ENCODE measurements around the gene MFSD1. TPM values are rescaled to one million over a fixed set of nuclear protein-coding genes. Genes with fewer than 3 reads are reported as not detected.

The MFSD1 gene
- total RNA-seq, 4 donors from 2014 or later: 57.1 to 83.7 (median 64.3) TPM

- H3K4me1 ChIP-seq: no peaks in the 10 kb centered on the region
- no peak overlapping the region for H3K27ac ChIP-seq
- 95 to 96% methylated on average over 2 of the region's 2 CpGs for WGBS, 2 donors
- no peak overlapping the region for H3K4me3 ChIP-seq
- no peak for DNase-seq (ENCODE audit: low spot score in 2 of 2)
- no peak for TF ChIP-seq CTCF (IDR thresholded peaks at IDR 0.05)
- TF ChIP-seq POLR2A (IDR thresholded peaks at IDR 0.05): no peak
- TF ChIP-seq EP300 (IDR thresholded peaks at IDR 0.05): no peak
- no peaks in the 10 kb centered on the region for H3K27me3 ChIP-seq
- no peaks in the 10 kb centered on the region for H3K9me3 ChIP-seq
- H3K36me3 ChIP-seq: no peaks in the 10 kb centered on the region
These were observed 18.8 kb upstream of the MFSD1 start for GRCh38 chr3:158783051-158783450.

- Histone ChIP-seq H3K27ac (no peak overlapping the region), H3K4me1 (peaks cover 0 to 4% (median 0%) of the 10 kb centered on the region in 4 donors), H3K36me3 (no peaks in the 10 kb centered on the region), H3K4me3 (no peak overlapping the region), H3K27me3 (no peaks in the 10 kb centered on the region), H3K9me3 (no peaks in the 10 kb centered on the region)
- DNase-seq (ENCODE audit: low spot score in 2 of 2): no peak
- TF ChIP-seq POLR2A (IDR thresholded peaks at IDR 0.05) (no peak), EP300 (IDR thresholded peaks at IDR 0.05) (no peak), CTCF (IDR thresholded peaks at IDR 0.05) (no peak)
- WGBS, 2 donors: 92 to 94% methylated on average over 3 of the region's 3 CpGs
These were observed 15.9 kb upstream of the MFSD1 start for GRCh38 chr3:158785972-158786371.

GRCh38 chr3:158788446-158788845 lies 13.4 kb upstream of the MFSD1 start:
- 96 to 97% methylated on average over 1 of the region's 1 CpG for WGBS, 2 donors
- H3K27ac ChIP-seq: no peak overlapping the region

GRCh38 chr3:158789592-158789991 lies 12.3 kb upstream of the MFSD1 start:
- TF ChIP-seq POLR2A (IDR thresholded peaks at IDR 0.05): no peak
- TF ChIP-seq EP300 (IDR thresholded peaks at IDR 0.05): no peak
- TF ChIP-seq CTCF (IDR thresholded peaks at IDR 0.05): peak in 2 of 5 experiments; percentile 8 to 44
- peaks cover 0 to 6% (median 0%) of the 10 kb centered on the region in 4 donors for H3K4me1 ChIP-seq
- H3K9me3 ChIP-seq: peaks cover 0 to 2% (median 0%) of the 10 kb centered on the region in 4 donors
- H3K27me3 ChIP-seq: no peaks in the 10 kb centered on the region
- H3K27ac ChIP-seq: no peak overlapping the region
- no peak overlapping the region for H3K4me3 ChIP-seq
- WGBS, 2 donors: 77 to 81% methylated on average over 1 of the region's 1 CpG
- no peaks in the 10 kb centered on the region for H3K36me3 ChIP-seq
- no peak for DNase-seq (ENCODE audit: low spot score in 2 of 2)

More at GRCh38 chr3:158788446-158788845, 13.4 kb upstream of the MFSD1 start:
- H3K9me3 ChIP-seq: no peaks in the 10 kb centered on the region
- TF ChIP-seq POLR2A (IDR thresholded peaks at IDR 0.05) (no peak), EP300 (IDR thresholded peaks at IDR 0.05) (no peak), CTCF (IDR thresholded peaks at IDR 0.05) (no peak)
- H3K36me3 ChIP-seq: no peaks in the 10 kb centered on the region
- no peak overlapping the region for H3K4me3 ChIP-seq
- H3K4me1 ChIP-seq: peaks cover 0 to 6% (median 0%) of the 10 kb centered on the region in 4 donors
- no peaks in the 10 kb centered on the region for H3K27me3 ChIP-seq
- no peak for DNase-seq (ENCODE audit: low spot score in 2 of 2)

GRCh38 chr3:158790901-158791589 lies 10.8 kb upstream of the MFSD1 start:
- peaks cover 0 to 6% (median 0%) of the 10 kb centered on the region in 4 donors for H3K4me1 ChIP-seq
- 13 to 15% methylated on average over 11 of the region's 11 CpGs for WGBS, 2 donors
- TF ChIP-seq POLR2A (IDR thresholded peaks at IDR 0.05): no peak
- peak; percentile 74 to 82 (median 78) for TF ChIP-seq CTCF (IDR thresholded peaks at IDR 0.05)
- TF ChIP-seq EP300 (IDR thresholded peaks at IDR 0.05): peak in 1 of 2 donors; percentile 24
- DNase-seq (ENCODE audit: low spot score in 2 of 2): no peak
- no peaks in the 10 kb centered on the region for H3K36me3 ChIP-seq
- no peaks in the 10 kb centered on the region for H3K27me3 ChIP-seq
- no peak overlapping the region for H3K27ac ChIP-seq
- peak overlapping the region in 1 of 4 donors; percentile 30 for H3K4me3 ChIP-seq
- peaks cover 0 to 4% (median 0%) of the 10 kb centered on the region in 4 donors for H3K9me3 ChIP-seq

Data from tibial nerve (tissue), 4 donors.